ENCODE measurements around the gene C1RL.
"Not testable (repeated sequence)": the region's sequence is repeated elsewhere in the genome, so short reads cannot be mapped to it uniquely, and the experiment has no call there.

Gene C1RL

GRCh38 chr12:7112041-7112440 is 3.0 kb upstream of the C1RL start:
- no peaks in the 10 kb centered on the region for H3K9me3 Mint-ChIP-seq
- no peak overlapping the region for H3K4me3 Mint-ChIP-seq
- H3K36me3 Mint-ChIP-seq (ENCODE audit: low read depth), result peaks cover 61% of the 10 kb centered on the region
- no peaks in the 10 kb centered on the region for H3K27me3 Mint-ChIP-seq
- no peak overlapping the region for H3K27ac Mint-ChIP-seq
- H3K4me1 Mint-ChIP-seq (ENCODE audit: low read depth), result peaks cover 22% of the 10 kb centered on the region
- DNase-seq, result no peak

- H3K27me3 Mint-ChIP-seq, result no peaks in the 10 kb centered on the region
- DNase-seq, result no peak
- H3K4me1 Mint-ChIP-seq (ENCODE audit: low read depth), result peaks cover 33% of the 10 kb centered on the region
- H3K36me3 Mint-ChIP-seq (ENCODE audit: low read depth), result peaks cover 61% of the 10 kb centered on the region
- H3K27ac Mint-ChIP-seq, result no peak overlapping the region
- H3K4me3 Mint-ChIP-seq, result no peak overlapping the region
- H3K9me3 Mint-ChIP-seq, result peaks cover 9% of the 10 kb centered on the region
Measured at GRCh38 chr12:7110661-7111060, 1.6 kb upstream of the C1RL start.

- H3K27me3 Mint-ChIP-seq, result no peaks in the 10 kb centered on the region
- peak overlapping the region; percentile 93 for H3K4me3 Mint-ChIP-seq
- H3K36me3 Mint-ChIP-seq (ENCODE audit: low read depth), result peaks cover 57% of the 10 kb centered on the region
- H3K4me1 Mint-ChIP-seq (ENCODE audit: low read depth), result peaks cover 38% of the 10 kb centered on the region
- H3K9me3 Mint-ChIP-seq, result peaks cover 12% of the 10 kb centered on the region
- no peak for DNase-seq
- H3K27ac Mint-ChIP-seq, result peak overlapping the region; percentile 93
Measured at GRCh38 chr12:7109572-7109920, 532 bp upstream of the C1RL start.

GRCh38 chr12:7108003-7108795 is 815 bp downstream of the C1RL start:
- DNase-seq, result peak; percentile 84
- H3K27ac Mint-ChIP-seq, result peak overlapping the region; percentile 98
- peaks cover 12% of the 10 kb centered on the region for H3K9me3 Mint-ChIP-seq
- H3K4me3 Mint-ChIP-seq, result peak overlapping the region; percentile 93
- peaks cover 40% of the 10 kb centered on the region for H3K4me1 Mint-ChIP-seq (ENCODE audit: low read depth)
- no peaks in the 10 kb centered on the region for H3K27me3 Mint-ChIP-seq
- peaks cover 53% of the 10 kb centered on the region for H3K36me3 Mint-ChIP-seq (ENCODE audit: low read depth)

GRCh38 chr12:7107636-7108002 is 1.4 kb downstream of the C1RL start:
- Mint-ChIP-seq H3K4me1 (ENCODE audit: low read depth) (peaks cover 42% of the 10 kb centered on the region), H3K36me3 (ENCODE audit: low read depth) (peaks cover 52% of the 10 kb centered on the region), H3K27ac (peak overlapping the region; percentile 98), H3K27me3 (no peaks in the 10 kb centered on the region), H3K9me3 (peaks cover 12% of the 10 kb centered on the region), H3K4me3 (peak overlapping the region; percentile 93)
- DNase-seq, result no peak

GRCh38 chr12:7107181-7107580 is 1.8 kb downstream of the C1RL start:
- not testable (repeated sequence) for H3K27ac Mint-ChIP-seq, DNase-seq, H3K27me3 Mint-ChIP-seq
- H3K4me1 Mint-ChIP-seq (ENCODE audit: low read depth), result peaks cover 44% of the 10 kb centered on the region
- H3K36me3 Mint-ChIP-seq (ENCODE audit: low read depth), result peaks cover 55% of the 10 kb centered on the region
- H3K4me3 Mint-ChIP-seq, result peak overlapping the region; percentile 38
- peaks cover 12% of the 10 kb centered on the region for H3K9me3 Mint-ChIP-seq

GRCh38 chr12:7106082-7106481 is 2.9 kb downstream of the C1RL start:
- no peak overlapping the region for H3K4me3 Mint-ChIP-seq

GRCh38 chr12:7103837-7104584 is 5.0 kb downstream of the C1RL start:
- Mint-ChIP-seq H3K4me1 (ENCODE audit: low read depth) (peaks cover 34% of the 10 kb centered on the region), H3K4me3 (no peak overlapping the region), H3K9me3 (peaks cover 12% of the 10 kb centered on the region), H3K36me3 (ENCODE audit: low read depth) (peaks cover 62% of the 10 kb centered on the region), H3K27me3 (no peaks in the 10 kb centered on the region), H3K27ac (no peak overlapping the region)
- no peak for DNase-seq

More at GRCh38 chr12:7106082-7106481, 2.9 kb downstream of the C1RL start:
- Mint-ChIP-seq H3K27me3 (no peaks in the 10 kb centered on the region), H3K4me1 (ENCODE audit: low read depth) (peaks cover 44% of the 10 kb centered on the region), H3K36me3 (ENCODE audit: low read depth) (peaks cover 54% of the 10 kb centered on the region), H3K27ac (no peak overlapping the region), H3K9me3 (peaks cover 12% of the 10 kb centered on the region)
- DNase-seq, result no peak

GRCh38 chr12:7102582-7102981 is 6.4 kb downstream of the C1RL start:
- H3K27ac Mint-ChIP-seq, result peak overlapping the region; percentile 12
- H3K27me3 Mint-ChIP-seq, result no peaks in the 10 kb centered on the region
- H3K36me3 Mint-ChIP-seq (ENCODE audit: low read depth), result peaks cover 60% of the 10 kb centered on the region
- peaks cover 12% of the 10 kb centered on the region for H3K9me3 Mint-ChIP-seq
- H3K4me1 Mint-ChIP-seq (ENCODE audit: low read depth), result peaks cover 28% of the 10 kb centered on the region
- DNase-seq, result no peak
- H3K4me3 Mint-ChIP-seq, result no peak overlapping the region

GRCh38 chr12:7101694-7102131 is 7.3 kb downstream of the C1RL start:
- Mint-ChIP-seq H3K27me3 (no peaks in the 10 kb centered on the region), H3K27ac (peak overlapping the region; percentile 12), H3K4me1 (ENCODE audit: low read depth) (peaks cover 24% of the 10 kb centered on the region), H3K9me3 (peaks cover 12% of the 10 kb centered on the region), H3K4me3 (no peak overlapping the region), H3K36me3 (ENCODE audit: low read depth) (peaks cover 57% of the 10 kb centered on the region)
- no peak for DNase-seq

- peaks cover 8% of the 10 kb centered on the region for H3K9me3 Mint-ChIP-seq
- peaks cover 19% of the 10 kb centered on the region for H3K4me1 Mint-ChIP-seq (ENCODE audit: low read depth)
- H3K36me3 Mint-ChIP-seq (ENCODE audit: low read depth), result peaks cover 51% of the 10 kb centered on the region
- peak overlapping the region; percentile 55 for H3K27ac Mint-ChIP-seq
- no peak overlapping the region for H3K4me3 Mint-ChIP-seq
- H3K27me3 Mint-ChIP-seq, result no peaks in the 10 kb centered on the region
- DNase-seq, result no peak
Measured at GRCh38 chr12:7101047-7101693, 7.8 kb downstream of the C1RL start.

GRCh38 chr12:7100239-7100638 is 8.8 kb downstream of the C1RL start:
- peaks cover 13% of the 10 kb centered on the region for H3K4me1 Mint-ChIP-seq (ENCODE audit: low read depth)
- H3K27me3 Mint-ChIP-seq, result no peaks in the 10 kb centered on the region
- H3K36me3 Mint-ChIP-seq (ENCODE audit: low read depth), result peaks cover 43% of the 10 kb centered on the region
- H3K9me3 Mint-ChIP-seq, result no peaks in the 10 kb centered on the region
- no peak for DNase-seq
- peak overlapping the region; percentile 31 for H3K27ac Mint-ChIP-seq
- H3K4me3 Mint-ChIP-seq, result no peak overlapping the region

- Mint-ChIP-seq H3K36me3 (ENCODE audit: low read depth) (peaks cover 39% of the 10 kb centered on the region), H3K27me3 (no peaks in the 10 kb centered on the region), H3K4me3 (no peak overlapping the region), H3K27ac (no peak overlapping the region), H3K4me1 (ENCODE audit: low read depth) (peaks cover 11% of the 10 kb centered on the region), H3K9me3 (no peaks in the 10 kb centered on the region)
- no peak for DNase-seq
Measured at GRCh38 chr12:7099290-7099996, 9.6 kb downstream of the C1RL start.

- Mint-ChIP-seq H3K9me3 (no peaks in the 10 kb centered on the region), H3K4me3 (no peak overlapping the region), H3K4me1 (ENCODE audit: low read depth) (peaks cover 8% of the 10 kb centered on the region), H3K36me3 (ENCODE audit: low read depth) (peaks cover 25% of the 10 kb centered on the region), H3K27ac (no peak overlapping the region), H3K27me3 (no peaks in the 10 kb centered on the region)
- no peak for DNase-seq
Measured at GRCh38 chr12:7096979-7097378, 12.0 kb downstream of the C1RL start.

Measured in activated T-cell treated with anti-CD3 and anti-CD28 coated beads, Interleukin-2, amount 50 U/mL, for 24 hours (primary cell).